T-helper 9 cell (primary cell): Measurements from ENCODE around the gene DLG2.
"Not testable (repeated sequence)": the region's sequence is repeated elsewhere in the genome, so short reads cannot be mapped to it uniquely, and the experiment has no call there.

Experiments used
- DNase-seq: peaks from one replicate; pipeline ENCODE4 v3.0.0-alpha.2; 2020
- total RNA-seq, 2 donors: gene quantifications; one replicate each; lab custom pipeline; 2026; lab: John Stamatoyannopoulos, UW

The DLG2 gene
- total RNA-seq, result 0.98 to 6.0 reads per million in 2 donors

DNA sequence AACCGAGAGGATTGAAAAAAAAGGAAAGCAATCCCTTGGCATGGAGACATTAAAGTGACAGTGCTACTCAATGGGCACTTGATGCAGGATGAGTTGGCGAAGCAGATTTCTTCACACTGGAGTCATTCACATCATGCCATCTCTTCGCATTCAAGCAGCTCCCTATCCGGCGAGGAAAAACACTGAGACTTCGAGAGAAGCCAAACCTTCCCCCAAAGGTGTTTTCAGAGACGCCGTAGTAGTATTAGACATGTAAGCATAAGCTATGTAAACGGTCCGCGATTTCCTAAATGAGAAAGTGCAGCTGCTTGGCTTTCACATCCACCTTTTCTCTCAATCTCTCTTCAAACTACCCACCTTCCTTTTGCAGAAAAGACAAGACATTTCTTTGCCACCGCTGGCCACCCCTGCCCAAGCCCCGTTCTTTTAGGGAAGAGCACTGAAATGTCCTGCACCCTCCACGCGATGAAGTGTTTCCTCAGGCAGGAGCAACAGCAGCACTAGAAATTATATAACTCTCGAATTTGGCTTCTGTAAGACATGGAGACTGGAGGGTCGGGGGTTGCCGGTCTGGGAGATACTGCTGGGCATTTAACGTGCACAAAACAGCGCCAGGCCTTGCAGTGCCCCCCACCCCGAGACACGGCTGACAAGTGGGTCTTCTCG is at the start of gene DLG2:
Gene DLG2 (minus strand): TSS at position 13 of the 666 bp plus-strand sequence.
- no peak for DNase-seq

DNA sequence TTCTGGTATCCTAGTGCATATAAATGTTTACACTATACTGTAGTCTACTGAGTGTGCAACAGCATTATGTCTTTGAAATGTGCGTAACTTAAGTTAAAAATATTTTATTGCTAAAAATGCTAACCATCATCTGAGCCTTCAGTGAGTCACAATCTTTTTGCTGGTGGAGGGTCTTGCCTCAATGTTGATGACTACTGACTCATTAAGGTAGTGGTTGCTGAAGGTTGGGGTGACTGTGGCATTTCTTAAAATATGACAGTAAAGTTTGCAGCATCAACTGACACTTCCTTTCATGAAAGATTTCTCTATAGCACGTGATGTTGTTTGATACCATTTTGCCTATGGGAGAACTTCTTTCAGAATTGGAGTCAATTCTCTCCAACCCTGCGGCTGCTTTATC is 46.2 kb upstream of the DLG2 start:
- DNase-seq, result no peak

DNA sequence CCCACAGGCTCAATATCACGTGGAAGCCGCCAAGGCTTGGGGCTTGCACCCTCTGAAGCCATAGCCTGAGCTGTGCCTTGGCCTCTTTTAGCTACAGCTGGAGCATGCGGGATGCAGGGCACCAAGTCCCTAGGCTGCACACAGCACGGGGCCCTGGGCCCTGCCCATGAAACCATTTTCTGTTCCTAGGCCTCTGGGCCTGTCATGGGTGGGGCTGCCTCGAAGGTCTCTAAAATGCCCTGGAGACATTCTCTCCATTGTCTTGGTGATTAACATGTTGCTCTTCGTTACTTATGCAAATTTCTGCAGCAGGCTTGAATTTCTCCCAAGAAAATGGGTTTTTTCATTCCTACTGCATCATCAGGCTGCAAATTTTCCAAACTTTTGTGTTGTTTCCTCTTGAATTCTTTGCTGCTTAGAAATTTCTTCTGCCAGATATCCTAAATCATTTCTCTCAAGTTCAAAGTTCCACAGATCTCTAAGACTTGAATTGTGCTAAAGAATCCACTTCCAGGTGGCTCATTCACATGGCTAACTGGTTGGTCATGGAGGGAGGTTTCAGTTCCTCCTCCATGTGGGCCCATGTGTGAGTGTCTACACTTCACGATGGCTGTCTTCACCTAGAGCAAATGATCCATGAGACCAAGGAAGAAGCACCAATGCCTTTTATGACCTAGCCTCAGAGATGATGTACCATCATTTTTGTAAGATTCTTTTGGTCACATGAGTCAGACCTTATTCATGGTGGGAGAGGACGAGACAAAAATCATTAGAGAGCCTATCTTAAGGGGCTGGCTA is 45.2 kb upstream of the DLG2 start:
- DNase-seq, result no peak

DNA sequence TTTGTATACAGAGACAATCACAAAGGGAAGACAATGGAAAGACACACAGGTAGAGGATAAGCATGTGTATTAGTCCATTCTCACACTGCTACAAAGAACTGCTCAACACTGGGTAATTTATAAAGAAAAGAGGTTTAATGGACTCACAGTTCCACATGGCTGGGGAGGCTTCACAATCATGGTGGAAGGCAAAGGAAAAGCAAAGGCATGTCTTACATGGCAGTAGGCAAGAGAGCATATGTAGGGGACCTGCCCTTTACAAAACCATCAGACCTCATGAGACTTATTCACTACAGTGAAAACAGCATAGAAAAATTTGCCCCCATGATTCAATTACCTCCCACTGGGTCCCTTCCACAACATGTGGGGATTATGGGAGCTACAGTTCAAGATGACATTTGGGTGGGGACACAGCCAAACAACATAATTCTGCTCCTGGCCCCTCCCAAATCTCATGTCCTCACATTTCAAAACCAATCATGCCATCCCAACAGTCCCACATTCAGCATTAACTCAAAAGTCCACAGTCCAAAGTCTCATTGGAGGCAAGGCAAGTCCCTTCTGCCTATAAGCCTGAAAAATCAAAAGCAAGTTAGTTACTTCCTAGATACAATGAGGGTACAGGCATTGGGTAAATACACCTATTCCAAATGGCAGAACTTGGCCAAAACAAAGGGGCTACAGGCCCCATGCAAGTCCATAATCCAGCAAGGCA is 44.0 kb upstream of the DLG2 start:
- DNase-seq, result not testable (repeated sequence)

DNA sequence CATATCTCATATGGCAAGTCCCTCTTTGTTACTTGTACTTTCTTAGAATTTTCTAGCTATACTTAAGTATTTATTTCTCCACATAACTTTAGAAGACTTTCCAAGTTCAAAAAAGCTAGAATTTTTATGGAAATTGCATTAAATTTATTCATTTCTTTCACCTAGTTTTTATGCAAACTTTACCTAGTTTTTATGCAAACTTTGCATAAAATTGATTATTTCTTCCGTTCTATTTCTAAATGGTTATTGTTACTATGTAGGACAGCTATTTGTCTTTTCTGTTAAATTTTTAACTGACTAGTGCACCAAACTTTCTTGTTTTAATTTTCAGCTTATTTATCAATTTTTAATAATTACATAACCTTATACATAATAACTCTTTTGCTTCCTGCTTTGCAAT is 41.0 kb upstream of the DLG2 start:
- no peak for DNase-seq

DNA sequence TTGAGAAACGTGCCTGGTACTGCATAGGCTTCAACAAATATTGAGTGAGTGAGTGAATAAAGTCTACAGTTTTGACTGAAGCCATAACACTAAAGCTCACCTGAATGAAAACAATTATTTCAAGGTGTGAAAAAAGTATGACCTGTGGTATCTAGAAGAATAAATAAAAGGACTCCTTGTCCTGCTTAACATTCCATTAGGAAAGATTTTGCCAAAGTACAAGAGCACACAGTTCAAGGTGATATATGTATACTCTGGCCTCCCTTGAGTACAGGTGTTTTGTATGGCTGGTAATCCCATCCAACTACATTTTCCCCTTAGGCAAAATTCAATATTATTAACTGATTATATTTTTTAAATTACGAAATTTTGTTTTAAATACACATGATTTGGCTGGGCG is 39.5 kb upstream of the DLG2 start:
- no peak for DNase-seq

DNA sequence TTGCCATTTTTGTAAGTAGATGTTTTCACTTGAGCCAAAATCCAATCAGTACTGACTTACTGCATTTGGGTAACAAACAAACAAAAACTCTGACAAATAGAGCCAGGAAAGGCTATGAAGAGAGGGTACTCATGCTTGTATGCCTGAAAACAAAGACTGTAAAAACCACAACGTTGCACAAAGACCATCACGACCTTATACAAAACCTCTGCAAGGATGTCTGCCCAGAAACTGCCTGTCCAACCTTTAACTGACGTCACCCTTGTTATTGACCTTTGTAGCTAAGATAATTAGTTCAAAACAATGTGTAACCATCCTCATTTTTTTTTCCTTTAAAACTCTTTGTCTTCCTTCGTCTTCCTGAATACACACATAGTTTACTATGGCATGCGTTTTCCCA is 38.6 kb upstream of the DLG2 start:
- DNase-seq, result no peak

DNA sequence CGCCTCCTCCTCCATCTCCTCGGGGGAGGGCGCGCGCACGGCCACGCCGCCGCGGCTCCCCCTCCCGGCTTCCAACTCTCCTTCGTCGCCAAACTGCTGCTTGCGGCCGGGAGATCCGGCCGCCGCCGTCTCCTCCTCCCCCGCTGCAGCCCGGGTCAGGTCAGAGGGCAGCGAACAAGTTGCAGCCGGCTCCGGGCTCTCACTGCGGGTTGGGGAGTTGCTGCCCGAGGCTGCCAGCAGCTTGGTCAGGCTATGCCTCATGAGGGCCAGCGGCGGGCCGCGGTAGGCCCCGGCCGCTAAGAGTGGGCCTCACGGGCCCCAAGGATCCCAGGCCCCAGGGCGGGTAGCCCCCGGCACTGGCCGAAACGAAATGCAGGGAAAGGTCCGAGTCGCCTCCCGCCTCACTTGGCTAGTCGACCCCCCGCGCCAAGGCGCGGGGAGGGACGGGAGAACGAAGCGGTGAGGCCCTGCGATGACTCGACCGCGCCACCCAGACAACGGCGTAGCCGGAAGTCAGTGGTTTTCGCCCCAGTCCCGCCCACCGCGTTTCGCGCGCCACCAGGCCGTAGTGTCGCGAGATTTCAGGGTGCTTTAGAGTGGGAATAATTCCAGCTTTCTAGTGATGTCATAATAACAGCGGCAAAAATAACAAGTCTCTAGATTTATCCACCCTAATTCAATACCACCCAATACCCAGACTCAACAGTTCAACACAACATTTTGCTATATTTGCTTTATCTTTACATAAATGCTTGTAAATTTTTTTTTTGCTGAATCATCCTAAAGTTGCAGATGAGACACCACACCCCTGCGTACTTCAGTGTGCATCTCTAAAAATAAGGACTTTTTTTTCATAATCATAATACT is 37.7 kb upstream of the DLG2 start, which contains the start of gene CREBZF:
Gene CREBZF (minus strand): TSS at position 515 of the 867 bp plus-strand sequence. CDS start 254 bp downstream, at position 261.
- peak; percentile 88 for DNase-seq

DNA sequence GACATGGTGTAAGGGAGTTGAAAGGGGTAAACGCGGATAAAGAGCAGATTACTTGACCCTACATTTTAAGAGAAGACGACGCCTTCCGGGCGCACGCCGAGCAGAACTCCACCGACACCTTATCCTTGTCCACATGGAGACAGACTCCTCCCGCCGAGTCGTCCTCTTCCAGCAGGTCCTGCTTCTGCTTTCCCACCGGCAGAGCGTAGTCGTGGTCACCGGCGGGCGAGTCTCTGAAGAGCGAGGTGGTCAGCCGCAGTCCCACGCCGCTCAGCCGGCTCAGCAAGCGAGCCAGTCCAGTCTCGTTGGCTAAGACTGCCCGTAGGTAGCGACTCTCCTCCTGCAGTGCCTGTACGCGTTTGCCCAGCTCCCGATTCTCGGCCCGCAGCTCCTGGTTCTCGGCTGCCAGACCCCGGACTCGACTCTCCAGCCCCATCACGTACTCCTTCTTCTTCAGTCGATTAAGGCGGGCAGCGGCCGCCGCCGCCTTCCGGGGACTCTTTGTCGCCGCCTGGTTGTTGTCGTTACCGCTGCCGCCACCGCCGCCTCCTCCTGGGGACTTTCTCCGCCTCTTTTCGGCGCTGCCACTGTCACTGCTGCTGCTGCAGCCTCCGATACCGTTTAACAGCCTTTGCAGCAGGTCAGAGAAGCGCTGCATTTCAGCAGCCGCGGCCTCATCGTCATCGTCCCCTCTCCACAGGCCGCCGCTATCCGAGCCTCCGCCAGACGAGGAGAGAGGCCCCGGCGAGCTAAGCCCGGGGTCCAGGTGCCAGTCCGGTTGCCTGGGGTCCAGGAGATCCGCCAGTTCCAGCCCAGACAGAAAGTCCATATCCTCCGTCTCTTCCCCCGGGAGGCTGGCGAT is 36.8 kb upstream of the DLG2 start:
- DNase-seq, result peak; percentile 85

DNA sequence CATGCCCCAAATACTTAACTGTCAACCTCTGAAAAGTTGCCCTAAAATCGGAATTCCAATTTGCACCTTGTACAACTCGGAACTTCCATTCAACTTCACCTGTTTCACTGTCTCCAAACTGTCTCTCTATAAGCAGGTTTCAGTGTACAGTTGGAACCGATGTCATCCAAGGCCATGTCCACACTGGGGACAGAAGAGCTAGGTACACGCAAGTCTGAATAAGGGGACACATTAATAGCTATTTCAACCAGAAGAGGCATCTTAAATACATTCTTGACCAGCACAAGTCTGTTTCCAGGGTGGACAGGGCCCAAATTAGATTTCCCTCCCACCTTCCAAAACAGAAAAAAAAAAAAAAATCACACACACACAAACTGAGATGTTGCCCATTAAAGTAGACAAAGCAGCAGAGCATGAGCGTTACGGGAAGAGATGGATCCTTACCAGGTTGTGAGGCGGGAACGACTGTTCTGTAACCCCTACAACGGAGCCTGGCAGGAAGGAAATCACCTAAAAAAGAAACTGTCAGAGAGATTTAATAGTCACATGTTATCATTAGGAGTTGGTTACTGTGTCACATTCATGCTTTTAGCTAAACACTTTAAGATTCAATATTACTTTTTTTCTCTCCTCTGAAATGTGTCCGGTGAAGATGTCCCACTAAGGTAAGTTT is 36.1 kb upstream of the DLG2 start:
- DNase-seq, result no peak

DNA sequence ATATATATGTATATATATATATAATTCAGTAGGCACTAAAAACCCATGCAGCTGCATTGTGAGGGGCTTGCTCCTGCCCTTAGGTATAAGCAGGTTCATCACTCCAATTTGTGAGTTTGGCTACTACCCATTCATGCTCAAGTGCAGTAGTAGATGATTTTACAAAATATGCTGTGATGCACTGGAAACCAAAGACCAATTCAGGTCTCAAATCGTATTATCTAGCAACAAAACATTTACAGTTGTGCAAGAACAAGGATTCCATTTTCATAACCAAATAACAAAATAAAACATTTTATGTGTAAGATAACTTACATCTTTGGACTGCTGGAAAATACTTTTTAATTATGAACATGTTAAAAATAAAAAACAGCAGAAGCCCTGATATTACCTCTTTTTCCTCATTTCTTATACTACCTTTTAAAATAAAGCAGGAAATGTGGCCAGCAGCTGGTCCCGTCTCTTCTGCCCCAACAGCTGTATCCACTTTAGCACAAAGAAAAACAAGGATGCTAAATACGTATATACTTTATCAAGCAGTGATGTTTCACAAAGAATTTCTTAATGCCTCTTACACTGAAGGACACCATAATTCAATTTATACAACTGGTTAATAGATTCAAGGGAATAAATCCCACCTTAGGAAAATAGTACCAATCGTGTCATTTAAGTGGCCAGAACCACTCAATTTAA is 35.0 kb upstream of the DLG2 start:
- no peak for DNase-seq

DNA sequence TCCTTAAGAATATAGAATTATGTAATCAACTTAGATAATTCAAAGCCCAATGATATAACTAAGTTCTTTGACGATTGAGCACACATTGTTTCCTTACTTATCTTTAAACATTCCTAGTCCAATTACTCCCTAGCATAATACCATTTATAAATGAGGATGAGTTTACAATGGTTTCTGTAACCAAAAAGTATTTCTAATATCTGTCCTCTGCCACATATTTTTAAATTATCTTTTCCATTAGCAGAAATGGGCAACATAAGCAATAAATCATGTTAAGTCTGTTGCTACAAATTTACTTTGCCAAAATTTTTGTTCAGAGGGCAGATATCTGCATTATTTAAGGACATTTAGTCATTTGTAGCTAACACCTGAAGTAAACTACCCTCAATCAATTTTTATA is 31.0 kb upstream of the DLG2 start:
- no peak for DNase-seq

DNA sequence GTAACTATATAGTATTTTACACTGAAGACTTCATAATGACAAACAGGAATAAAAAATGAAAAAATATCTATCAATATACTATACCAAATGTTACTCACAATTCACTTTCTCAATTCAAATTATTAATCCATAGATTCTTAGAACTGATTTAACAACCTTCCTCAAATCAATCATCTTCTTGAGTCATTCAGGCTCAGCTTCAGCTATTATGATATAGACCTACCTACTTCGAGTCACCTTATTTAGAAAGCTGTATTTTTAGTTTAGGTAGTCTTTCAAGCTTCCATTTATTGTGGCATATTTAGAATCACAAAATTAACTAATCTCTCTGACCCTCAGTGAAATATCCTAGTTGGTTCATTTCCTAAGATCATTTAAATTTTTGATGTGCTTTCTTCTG is 29.6 kb upstream of the DLG2 start:
- no peak for DNase-seq

DNA sequence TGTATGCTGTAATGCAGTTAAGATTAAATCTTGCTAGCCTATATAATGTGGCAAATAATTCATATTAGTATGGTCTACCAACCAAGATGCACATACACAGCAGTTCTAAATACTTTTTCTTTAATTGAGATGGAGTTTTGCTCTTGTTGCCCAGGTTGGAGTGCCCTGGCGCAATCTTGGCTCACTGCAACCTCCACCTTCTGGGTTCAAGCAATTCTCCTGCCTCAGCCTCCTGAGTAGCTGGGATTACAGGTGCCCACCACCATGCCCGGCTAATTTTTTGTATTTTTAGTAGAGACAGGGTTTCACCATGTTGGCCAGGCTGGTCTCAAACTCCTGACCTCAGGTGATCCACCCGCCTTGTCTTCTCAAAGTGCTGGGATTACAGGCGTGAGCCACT is 27.2 kb upstream of the DLG2 start:
- DNase-seq, result not testable (repeated sequence)

DNA sequence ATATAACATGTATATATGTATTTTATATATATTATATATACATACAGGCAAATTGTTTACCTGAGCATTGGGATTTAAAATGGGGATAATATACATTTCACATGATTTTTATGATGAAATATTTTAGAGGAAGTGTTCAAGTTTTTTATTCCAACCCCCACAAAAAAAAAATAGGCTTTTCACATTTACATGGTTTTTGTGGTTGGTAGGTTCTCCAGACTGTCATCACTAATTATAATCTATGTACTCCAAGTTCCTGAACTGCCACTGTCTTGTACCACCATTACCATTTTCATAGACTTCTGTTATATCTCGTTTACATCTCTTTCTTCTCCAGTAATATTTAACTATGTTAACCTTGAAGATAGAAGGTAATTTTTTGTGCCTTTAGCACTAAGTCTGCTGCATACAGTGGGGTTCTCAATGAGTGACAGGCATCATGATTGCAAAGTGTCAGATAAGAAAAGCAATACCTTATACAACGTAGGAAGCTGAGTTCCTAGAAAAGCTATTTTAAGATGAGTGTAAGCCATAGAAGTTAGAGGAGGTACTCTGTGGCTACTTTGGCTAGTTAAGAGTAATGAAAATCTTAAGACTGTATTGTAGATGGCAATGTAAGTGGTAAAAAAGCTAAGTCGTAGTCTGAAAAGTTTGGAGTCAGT is 25.8 kb upstream of the DLG2 start:
- no peak for DNase-seq

DNA sequence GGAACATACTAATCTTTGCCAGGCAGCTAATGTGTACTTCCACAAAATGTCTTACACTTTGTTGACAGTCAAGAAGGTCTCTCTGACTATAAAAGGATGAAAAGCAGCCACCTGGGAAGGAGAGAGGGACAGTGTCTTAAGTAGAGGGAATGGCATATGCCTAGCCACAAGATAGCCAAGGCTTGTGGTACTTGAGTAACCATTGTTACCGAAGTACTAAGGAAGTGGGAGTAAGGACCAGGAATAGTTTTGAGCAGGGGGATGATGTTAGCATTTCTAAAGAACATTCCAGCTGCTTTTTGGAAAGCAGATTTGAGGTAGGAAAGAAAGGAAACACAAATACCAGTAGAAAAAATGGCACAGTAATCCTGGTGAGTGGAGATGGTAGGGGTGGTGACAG is 24.0 kb upstream of the DLG2 start:
- DNase-seq, result no peak

DNA sequence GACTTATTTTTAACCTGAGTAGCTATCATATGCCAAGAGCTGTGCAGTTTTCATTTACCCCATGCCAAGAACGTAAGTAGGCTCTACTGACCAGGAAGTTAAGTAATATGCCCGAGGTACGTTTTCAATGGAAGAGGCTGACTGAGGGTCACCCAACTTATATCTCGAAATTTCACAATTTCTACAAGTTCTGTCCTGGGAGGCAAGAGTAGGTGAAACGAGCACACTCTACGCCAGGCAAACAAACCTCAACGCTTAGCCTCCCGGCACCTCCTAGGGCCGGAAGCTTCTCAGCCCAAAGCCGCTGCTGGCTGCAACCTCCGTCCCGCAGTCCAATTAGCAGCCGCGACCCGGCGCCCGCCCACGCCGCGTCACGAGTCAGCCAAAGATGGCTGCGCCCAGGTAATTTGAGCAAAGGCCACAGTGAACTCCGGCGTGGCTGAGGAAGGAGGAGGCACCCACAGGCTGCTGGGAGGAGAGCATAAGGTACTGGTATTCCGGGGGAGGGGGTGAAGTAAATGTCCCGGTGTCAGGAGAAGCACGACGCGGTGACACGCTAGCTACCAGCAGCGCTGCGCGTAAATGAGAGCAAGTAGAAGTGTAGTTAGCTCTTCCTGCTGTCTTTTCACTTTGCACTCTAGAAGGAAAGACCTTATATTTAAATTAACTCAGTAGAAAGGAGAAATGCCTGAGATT is 20.6 kb upstream of the DLG2 start, which contains the start of gene TMEM126A:
Gene TMEM126A (plus strand): TSS at position 364 of the 696 bp plus-strand sequence. CDS start 2,289 bp downstream, outside the sequence.
- peak; percentile 84 for DNase-seq

DNA sequence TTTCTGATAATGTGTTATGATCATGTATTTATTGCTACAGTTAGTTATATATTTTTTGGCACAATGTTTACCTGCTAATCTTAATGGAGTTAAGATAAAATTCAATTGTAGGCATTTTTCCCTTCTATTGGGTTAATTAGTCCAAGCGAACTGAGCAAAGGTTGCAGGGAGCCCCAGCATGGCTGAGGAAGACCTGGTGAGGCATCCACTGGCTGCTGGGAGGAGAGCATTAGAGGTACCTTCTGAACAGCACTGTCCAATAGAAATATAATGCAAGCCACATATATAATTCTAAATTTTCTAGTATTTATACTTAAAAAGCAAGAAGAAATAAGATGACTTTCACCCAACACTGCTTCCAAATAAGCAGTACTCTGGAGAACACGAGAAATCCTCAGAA is 19.9 kb upstream of the DLG2 start:
- DNase-seq, result no peak

DNA sequence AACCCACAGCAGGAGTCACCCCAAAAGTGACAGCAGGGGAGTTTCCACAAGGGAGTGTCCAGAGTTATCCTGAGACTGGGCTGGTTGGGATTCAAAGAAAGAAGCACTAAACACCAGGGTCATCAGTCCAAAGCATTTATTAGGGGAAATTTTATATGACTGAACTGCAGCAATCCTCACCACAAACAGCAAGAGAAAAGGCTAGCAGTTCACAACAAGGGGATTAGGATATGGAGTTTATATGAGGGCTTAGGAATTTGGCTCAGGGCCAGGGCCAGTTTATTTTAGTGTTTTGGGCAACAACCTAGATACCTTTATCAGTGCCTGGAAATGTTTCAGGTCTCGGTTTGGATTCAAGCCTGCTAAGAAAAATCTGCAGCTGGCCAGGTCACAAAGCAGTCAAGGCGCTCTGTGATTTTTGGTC is 16.1 kb upstream of the DLG2 start:
- no peak for DNase-seq
